Stimulated activated CD8-positive, alpha-beta memory T cell treated with anti-CD3 and anti-CD28 coated beads, Interleukin-4, amount 100 ng/mL, for 24 hours (primary cell): ENCODE measurements around the gene EXD3.

Experiments
- DNase-seq: peaks from one replicate; pipeline ENCODE4 v3.0.0-alpha.2; 2020; ENCODE audit warnings: low read depth

EXD3 gene

GRCh38 chr9:137294681-137295237 is 128.2 kb downstream of the EXD3 start:
- DNase-seq, result no peak

GRCh38 chr9:137294091-137294680 is 128.8 kb downstream of the EXD3 start:
- no peak for DNase-seq

DNA sequence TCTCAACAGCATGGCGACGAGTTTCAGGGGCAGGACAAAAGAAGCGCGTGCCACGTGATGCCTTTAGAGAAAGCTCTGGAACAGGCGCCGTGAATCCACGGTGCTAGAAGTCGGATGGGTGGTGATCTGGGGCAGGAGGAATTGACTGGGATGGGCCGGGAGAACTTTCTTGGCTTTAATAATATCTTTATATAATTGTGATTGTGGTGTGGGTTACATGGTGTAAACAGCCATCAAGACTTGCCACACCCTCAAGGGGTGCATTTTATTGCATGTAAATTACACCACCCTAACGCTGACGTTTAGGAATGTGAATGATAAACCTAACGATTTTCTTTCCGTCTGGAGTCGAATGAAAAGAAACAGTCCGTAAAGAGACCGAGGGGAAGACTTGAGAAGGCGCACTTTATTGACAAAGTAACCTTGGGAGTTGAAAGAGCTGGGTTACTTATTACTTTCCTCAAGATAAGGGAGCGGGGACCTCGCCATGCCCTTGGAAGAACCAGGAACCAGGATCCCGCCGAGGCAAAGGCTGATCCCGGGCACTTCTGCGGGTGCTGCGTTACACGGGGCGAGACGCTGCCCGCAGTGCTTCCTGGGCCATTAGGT is 129.4 kb downstream of the EXD3 start:
- DNase-seq, result no peak

DNA sequence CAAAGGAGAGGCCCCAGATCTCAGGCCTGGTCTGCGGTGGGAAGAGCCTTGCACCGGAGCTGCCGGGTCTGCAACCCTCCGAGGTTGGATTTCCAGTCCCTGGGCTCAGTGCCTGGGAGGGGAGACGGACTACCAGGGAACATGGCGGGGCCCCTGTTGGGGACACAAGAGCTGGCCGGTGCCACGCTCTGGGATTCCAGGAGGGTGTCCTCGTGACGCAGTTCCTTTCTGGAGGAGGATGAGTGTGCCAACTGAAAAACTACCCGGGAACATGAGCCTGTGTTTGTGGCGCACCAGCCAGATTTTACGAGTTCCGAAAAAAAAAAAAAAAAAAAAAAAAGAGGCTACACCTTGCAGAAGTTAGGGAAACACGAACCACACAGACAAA is 129.9 kb downstream of the EXD3 start:
- no peak for DNase-seq

- DNase-seq, result no peak
Observed at GRCh38 chr9:137286975-137287383, 136.0 kb downstream of the EXD3 start.

GRCh38 chr9:137281345-137282116 is 141.4 kb downstream of the EXD3 start:
- no peak for DNase-seq

GRCh38 chr9:137280474-137281344 is 142.3 kb downstream of the EXD3 start:
- no peak for DNase-seq

DNA sequence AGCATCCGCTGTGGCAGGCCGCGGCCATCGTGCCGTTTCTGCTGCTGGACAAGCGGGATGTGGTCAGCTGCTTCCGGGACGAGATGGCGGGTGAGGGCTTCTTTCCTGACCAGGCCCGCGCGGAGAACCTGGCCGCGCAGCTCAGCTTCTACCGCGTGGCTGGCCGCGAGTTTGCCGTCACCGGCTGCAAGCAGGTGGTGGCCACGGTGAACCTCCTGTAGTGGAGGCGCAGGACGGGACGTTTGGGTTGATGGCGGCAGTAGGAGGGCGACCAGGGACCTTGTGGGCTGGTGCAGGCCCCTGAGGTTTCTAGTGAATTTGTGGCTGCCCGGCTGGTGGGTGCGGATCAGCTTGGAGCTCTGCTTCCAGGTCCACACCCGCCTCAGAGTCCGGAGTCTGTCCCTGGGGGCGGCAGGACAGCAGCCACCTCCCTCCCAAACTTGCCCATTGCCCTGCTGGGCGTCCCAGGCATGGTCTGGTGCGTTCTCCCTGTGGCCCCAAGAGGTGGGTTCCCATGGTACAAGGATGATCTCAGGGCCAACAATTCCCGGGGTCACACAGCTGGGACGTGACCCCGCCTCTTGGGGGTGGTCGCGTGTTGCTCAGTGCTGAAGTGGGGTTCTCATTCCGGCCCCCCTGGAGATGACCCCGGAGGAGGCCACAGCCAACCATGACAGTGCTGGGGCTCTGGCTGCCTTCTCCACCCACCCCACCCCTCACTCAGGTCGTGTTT is 143.1 kb downstream of the EXD3 start:
- DNase-seq, result no peak

- no peak for DNase-seq
Observed at GRCh38 chr9:137278721-137279711, 143.9 kb downstream of the EXD3 start.

DNA sequence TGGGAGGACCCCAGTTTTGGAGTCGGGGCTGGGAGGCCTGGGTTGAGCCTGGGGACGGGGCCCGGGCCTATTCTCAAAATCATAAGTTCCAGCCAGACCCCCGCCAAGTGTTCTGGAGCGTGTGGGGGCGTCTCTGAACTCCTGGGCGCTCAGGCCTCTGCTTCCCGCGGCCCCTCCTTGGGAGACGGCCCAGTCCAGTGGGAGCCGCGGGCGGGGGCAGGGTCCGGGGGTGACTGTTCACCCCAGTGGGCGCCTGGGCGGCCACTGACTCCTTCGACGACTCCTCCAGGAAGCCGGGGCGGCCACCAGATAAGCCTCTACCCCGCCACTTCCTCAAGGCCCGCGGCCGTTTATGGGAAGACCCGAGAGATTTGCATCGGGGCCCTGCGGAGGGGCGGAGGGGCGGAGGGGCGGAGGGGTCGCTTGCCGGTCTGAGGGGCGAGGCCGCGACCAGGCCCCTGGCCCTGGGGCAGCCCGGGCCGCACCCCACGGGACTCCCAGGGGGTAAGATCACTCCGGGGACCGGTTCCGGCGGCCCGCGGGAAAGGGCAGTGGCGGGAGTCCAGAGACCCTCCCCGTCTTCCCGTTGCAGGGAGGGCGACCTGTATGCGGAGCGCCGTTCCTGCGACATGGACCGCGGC is 144.8 kb downstream of the EXD3 start:
- no peak for DNase-seq

DNA sequence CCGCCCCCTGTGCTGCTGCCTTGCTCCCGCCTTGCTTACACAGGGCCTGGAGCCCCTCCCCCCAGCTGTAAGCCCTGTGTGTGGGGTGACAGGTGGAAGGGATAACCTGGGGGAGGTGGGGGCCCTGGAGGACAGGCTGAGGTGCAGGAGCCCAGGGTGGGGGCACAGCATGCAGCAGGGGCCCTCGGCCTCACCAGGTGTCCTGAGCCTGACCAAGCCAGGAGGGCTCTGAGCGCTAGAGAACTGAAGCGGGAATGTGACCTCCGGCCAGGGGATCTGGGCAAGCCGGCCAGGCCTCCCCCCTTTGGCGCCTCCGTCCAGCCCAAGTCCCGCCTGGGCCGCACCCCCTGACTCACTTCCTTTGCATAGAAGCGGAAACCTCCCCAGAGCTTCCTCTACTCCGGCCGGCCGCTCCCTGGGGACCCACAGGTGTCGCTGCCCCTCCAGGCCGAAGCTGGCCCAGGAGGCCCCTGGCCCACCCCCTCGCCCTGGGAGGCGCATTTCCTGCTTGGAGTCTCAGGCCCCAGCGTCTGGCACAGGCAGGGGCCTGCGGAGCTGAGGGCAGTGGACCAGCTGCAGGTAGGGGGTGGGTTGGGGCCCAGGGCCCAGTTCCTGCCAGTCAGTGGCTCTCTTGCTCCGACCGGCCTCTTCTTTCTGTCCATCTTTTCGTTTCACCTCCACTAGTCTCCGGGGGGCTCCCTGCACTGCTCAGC is 145.5 kb downstream of the EXD3 start, which contains the start of gene TOR4A:
Gene TOR4A (plus strand): TSS at position 398 of the 713 bp plus-strand sequence. CDS start 964 bp downstream, outside the sequence.
- DNase-seq, result no peak

DNA sequence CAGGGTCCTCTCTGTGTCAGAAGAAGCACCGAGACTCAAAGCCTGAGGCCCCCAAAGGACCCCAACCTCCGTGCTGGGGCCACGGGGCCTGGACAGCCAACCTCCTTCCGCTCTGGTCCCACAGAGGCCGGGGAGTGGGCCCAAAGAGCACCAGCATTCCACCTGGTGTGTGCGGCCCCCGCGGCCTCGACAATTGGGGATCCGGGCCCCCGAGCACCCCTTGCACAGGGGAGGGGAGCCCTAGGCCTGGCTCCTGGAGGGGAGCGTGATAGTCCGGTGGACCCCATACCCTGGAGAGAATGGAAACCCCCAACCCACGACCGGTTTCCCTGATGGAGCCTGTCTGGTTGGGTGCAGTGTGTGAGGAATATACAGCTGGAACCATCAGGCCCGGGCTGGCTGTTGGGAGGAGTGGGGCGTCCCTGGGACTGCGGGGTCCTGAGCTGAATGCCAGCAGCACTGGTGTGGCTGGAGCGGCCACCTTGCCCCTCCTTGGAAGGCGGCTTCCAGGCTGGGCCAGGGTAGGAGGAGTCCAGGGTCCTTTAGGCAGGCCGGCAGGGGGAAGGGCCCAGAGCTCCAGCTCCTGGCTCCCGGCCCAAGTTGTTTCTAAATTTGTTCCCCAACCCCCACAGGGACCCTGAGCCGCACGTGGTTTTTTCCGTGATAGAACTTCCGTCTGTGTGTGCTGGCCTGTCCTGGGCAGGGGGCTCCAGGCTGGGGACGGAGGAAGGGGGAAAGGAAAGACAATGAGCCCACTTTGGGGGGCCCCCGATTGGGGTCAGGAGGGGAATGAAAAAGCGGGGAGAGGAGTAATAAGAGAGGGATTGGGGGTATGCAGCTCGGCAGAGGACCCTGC is 146.3 kb downstream of the EXD3 start:
- DNase-seq, result no peak

GRCh38 chr9:137275588-137276472 is 147.1 kb downstream of the EXD3 start:
- no peak for DNase-seq

GRCh38 chr9:137275203-137275587 is 147.8 kb downstream of the EXD3 start:
- DNase-seq, result no peak

- no peak for DNase-seq
Observed at GRCh38 chr9:137273611-137274320, 149.2 kb downstream of the EXD3 start.

DNA sequence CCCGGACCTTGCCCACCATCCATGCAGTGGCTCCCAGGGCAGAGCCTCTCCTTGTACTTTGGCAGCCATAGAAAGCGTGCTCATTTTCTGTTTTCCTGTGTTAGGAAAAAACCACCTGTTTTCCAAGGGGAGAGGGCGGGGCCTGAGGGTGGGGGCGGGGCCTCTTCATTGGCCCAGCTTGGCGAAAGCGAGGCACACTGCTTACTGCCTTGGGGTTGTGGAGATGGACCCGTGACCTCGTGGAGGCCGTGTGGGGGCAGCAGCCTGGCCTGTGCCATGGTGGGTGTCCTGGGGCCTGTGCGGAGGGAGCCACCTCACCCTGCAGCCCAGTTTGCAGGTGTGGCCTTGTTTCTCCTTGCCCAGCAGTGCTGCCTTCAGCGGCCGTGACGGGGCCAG is 149.9 kb downstream of the EXD3 start:
- DNase-seq, result no peak
